OCI-LY3 (cell line): Measurements from ENCODE around the gene KDSR.

ENCODE experiments used
- H2AFZ ChIP-seq: fragments of 200-600, 300-600 bp; shearing (Covaris generic); 2 replicates; pipeline ENCODE4 v1.6.0; 2014; ENCODE audit warnings: antibody characterized with exemption, low read depth, low read length
- H3K27ac ChIP-seq: fragments of 200-600, 300-600 bp; sonication (generic); 2 replicates; pipeline ENCODE4 v1.5.1; 2014; ENCODE audit warnings: mild to moderate bottlenecking, low read length, moderate library complexity, mixed read lengths
- H3K27me3 ChIP-seq: fragments of 200-600, 300-600 bp; sonication (generic); 2 replicates; pipeline ENCODE4 v1.6.1; 2014; ENCODE audit warnings: low read depth, low read length, mixed read lengths
- H3K36me3 ChIP-seq: fragments of 200-600, 300-600 bp; sonication (generic); replicated peaks from 2 replicates; pipeline ENCODE3; 2014; ENCODE audit warnings: low read depth, low read length, mixed read lengths
- H3K4me1 ChIP-seq: fragments of 300-600, 200-600 bp; sonication (generic); 2 replicates; pipeline ENCODE4 v1.6.1; 2014; ENCODE audit warnings: low read length, mixed read lengths
- H3K4me2 ChIP-seq: fragments of 200-600, 300-600 bp; sonication (generic); 2 replicates; pipeline ENCODE4 v1.6.1; 2014; ENCODE audit warnings: low read length, mixed read lengths
- H3K4me3 ChIP-seq: fragments of 300-600, 200-600 bp; sonication (generic); 2 replicates; pipeline ENCODE4 v1.5.1; 2014; ENCODE audit warnings: antibody characterized with exemption, mild to moderate bottlenecking, low read length, moderate library complexity
- H3K79me2 ChIP-seq: fragments of 300-600, 200-600 bp; shearing (Covaris generic); 2 replicates; pipeline ENCODE4 v1.6.1; 2014; ENCODE audit warnings: mild to moderate bottlenecking, low read length, mixed read lengths
- H3K9ac ChIP-seq: fragments of 300-600, 200-600 bp; shearing (Covaris generic); 2 replicates; pipeline ENCODE4 v1.6.0; 2014; ENCODE audit warnings: mild to moderate bottlenecking, low read length, moderate library complexity
- H3K9me3 ChIP-seq: fragments of 200-600, 300-600 bp; shearing (Covaris generic); 2 replicates; pipeline ENCODE4 v1.6.1; 2014; ENCODE audit warnings: low read length, mixed read lengths; ENCODE audit not compliant: insufficient read depth
- H4K20me1 ChIP-seq: fragments of 200-600, 300-600 bp; sonication (generic); 2 replicates; pipeline ENCODE4 v1.6.1; 2016; ENCODE audit warnings: low read length, mixed read lengths; ENCODE audit not compliant: insufficient read depth
- EZH2phosphoT487 ChIP-seq: fragments of 200-600 bp; shearing (Covaris generic); IDR thresholded peaks from 2 replicates; pipeline ENCODE4 v1.6.1; 2018; ENCODE audit warnings: antibody characterized with exemption, mixed run types, low read depth
- TF ChIP-seq, protein P1 (sequence below): fragments of 200-600, 300-600 bp; sonication (generic); IDR thresholded peaks from 2 replicates; pipeline ENCODE4 v1.5.1; 2014; ENCODE audit warnings: antibody characterized with exemption, low read length, low read depth

Gene KDSR

DNA sequence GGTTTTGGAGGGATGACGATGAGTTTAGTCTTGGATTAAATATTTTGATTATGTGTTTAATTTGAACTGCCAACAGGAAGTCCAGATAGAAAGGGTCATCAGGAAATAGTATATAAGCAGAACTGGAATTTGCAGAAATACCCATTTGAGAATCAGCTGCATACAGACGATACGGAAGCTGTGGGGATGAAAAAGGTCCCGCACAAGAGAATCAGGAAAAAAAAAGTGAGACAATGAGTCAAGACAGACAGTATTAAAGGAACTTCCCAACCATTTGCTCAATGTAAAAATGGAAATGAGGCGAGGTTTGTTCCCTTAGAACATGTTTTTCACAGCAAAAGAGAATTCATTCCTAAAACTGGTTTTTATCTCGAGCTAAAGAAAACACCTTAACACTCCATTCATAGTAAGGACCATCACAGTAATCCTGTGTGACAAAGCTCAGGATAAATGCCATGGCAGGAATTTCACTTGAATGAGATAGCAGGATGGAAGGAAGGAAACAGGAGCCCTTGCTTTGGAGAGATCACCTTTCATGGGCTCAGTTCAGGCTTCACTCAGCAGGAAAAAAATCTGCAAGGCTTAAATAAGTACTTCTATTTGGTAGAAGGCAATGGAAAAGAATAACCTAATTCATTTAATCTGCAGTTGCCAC lies 76.7 kb downstream of the KDSR start:
- Histone ChIP-seq H3K9ac (no peak overlapping the region), H2AFZ (no peak overlapping the region)

DNA sequence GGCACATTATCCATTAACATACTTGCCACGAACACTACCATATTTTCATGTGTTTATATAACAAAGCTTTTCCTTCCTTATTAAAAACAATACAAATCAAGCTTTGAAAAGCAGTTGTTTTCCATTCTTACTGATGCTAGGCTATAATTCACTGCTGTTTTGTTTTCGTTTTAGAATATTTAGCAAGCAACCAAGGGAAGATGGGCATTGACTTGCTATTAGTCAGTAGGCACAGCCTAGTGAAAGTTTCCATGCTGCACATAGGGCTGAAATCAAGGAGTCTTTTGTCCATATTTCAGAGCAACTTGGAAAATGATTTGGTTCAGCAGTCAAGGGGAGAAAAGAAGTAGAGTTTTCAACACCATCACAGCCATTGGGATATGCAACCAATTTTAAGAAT lies 78.7 kb downstream of the KDSR start:
- no peak overlapping the region for H2AFZ ChIP-seq
- no peaks in the 10 kb centered on the region for H3K27me3 ChIP-seq
- peaks cover 67% of the 10 kb centered on the region for H4K20me1 ChIP-seq
- peak overlapping the region; percentile 55 for H3K9ac ChIP-seq
- H3K9me3 ChIP-seq: no peaks in the 10 kb centered on the region
- H3K4me1 ChIP-seq: peaks cover 98% of the 10 kb centered on the region
- peak overlapping the region; percentile 83 for H3K27ac ChIP-seq
- peaks cover 98% of the 10 kb centered on the region for H3K79me2 ChIP-seq
- H3K36me3 ChIP-seq: peaks cover 72% of the 10 kb centered on the region
- peak overlapping the region; percentile 5; the same call in 1 of the 2 replicates for H3K4me3 ChIP-seq
- TF ChIP-seq, protein P1, sequence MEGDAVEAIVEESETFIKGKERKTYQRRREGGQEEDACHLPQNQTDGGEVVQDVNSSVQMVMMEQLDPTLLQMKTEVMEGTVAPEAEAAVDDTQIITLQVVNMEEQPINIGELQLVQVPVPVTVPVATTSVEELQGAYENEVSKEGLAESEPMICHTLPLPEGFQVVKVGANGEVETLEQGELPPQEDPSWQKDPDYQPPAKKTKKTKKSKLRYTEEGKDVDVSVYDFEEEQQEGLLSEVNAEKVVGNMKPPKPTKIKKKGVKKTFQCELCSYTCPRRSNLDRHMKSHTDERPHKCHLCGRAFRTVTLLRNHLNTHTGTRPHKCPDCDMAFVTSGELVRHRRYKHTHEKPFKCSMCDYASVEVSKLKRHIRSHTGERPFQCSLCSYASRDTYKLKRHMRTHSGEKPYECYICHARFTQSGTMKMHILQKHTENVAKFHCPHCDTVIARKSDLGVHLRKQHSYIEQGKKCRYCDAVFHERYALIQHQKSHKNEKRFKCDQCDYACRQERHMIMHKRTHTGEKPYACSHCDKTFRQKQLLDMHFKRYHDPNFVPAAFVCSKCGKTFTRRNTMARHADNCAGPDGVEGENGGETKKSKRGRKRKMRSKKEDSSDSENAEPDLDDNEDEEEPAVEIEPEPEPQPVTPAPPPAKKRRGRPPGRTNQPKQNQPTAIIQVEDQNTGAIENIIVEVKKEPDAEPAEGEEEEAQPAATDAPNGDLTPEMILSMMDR: no peak
- TF ChIP-seq EZH2phosphoT487: no peak
- peak overlapping the region; percentile 83 for H3K4me2 ChIP-seq

More for the DNA sequence above, 76.7 kb downstream of the KDSR start:
- no peak for TF ChIP-seq EZH2phosphoT487
- TF ChIP-seq, protein P1: no peak
- Histone ChIP-seq H3K27me3 (no peaks in the 10 kb centered on the region), H4K20me1 (peaks cover 49% of the 10 kb centered on the region), H3K36me3 (peaks cover 66% of the 10 kb centered on the region), H3K79me2 (peaks cover 98% of the 10 kb centered on the region), H3K4me2 (no peak overlapping the region), H3K27ac (no peak overlapping the region), H3K4me3 (no peak overlapping the region), H3K4me1 (peaks cover 95% of the 10 kb centered on the region), H3K9me3 (no peaks in the 10 kb centered on the region)

DNA sequence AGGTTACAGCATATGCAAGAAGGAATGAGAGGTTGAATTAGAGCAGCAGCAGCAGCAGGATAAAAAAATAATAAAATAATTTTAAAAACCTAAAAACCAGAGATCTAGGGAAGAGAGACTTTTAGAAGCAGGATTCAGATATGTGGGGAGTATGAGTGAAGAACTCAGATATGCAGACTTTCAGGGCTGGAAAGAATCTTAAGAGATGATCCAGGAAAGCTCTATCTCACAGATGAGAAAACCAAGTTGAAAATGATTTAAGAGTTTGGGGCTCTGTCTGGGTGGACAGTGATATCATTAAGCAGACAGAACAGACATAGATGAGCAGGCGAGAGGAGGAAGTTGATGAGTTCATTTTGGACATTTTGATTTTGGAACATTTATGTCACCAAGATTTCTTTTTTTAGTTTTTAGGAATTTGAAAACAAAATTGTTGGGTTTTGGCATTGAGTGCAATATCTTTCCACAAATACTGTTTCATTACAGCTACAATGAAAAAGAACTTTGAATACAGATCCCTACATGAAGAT lies 79.2 kb downstream of the KDSR start:
- no peaks in the 10 kb centered on the region for H3K9me3 ChIP-seq
- H3K4me3 ChIP-seq: peak overlapping the region; percentile 63
- H3K4me2 ChIP-seq: peak overlapping the region; percentile 83
- peaks cover 100% of the 10 kb centered on the region for H3K79me2 ChIP-seq
- H3K9ac ChIP-seq: peak overlapping the region; percentile 55
- H3K27me3 ChIP-seq: no peaks in the 10 kb centered on the region
- TF ChIP-seq, protein P1: no peak
- TF ChIP-seq EZH2phosphoT487: no peak
- H3K4me1 ChIP-seq: peaks cover 99% of the 10 kb centered on the region
- peak overlapping the region; percentile 83 for H3K27ac ChIP-seq
- no peak overlapping the region for H2AFZ ChIP-seq
- H3K36me3 ChIP-seq: peaks cover 77% of the 10 kb centered on the region
- H4K20me1 ChIP-seq: peaks cover 73% of the 10 kb centered on the region

DNA sequence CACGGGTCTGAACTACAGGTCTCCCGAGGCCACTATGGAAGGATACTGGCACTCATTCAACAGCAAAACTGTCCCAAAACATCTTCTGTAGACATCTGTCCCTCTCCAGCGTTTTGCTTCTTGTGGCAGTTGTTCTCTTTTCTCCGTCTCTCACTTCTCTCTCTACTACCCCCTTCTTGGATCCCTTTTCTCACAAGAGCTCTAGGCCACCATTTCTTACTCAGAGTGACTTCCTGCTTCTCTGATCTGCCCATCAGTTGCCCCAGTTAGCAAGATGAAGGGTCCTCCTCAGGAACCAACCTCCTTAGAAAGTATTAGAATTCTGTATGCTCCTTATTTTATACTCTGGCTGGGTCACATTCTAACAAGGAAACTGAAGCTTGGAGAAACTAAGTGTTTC lies 80.1 kb downstream of the KDSR start:
- peak overlapping the region; percentile 83 for H3K4me2 ChIP-seq
- peaks cover 95% of the 10 kb centered on the region for H3K4me1 ChIP-seq
- no peak overlapping the region for H2AFZ ChIP-seq
- H3K9ac ChIP-seq: peak overlapping the region; percentile 55
- peak overlapping the region; percentile 83 for H3K27ac ChIP-seq
- peaks cover 100% of the 10 kb centered on the region for H3K79me2 ChIP-seq
- H3K36me3 ChIP-seq: peaks cover 76% of the 10 kb centered on the region
- H4K20me1 ChIP-seq: peaks cover 80% of the 10 kb centered on the region
- TF ChIP-seq, protein P1: no peak
- no peak for TF ChIP-seq EZH2phosphoT487
- H3K4me3 ChIP-seq: peak overlapping the region; percentile 63
- H3K27me3 ChIP-seq: no peaks in the 10 kb centered on the region
- no peaks in the 10 kb centered on the region for H3K9me3 ChIP-seq
